ENCODE measurements around the gene PLSCR3.

- TF ChIP-seq EZH2 (IDR thresholded peaks at IDR 0.05; ENCODE audit: borderline replicate concordance, low read length), result no peak
- no peak for TF ChIP-seq CTCF (conservative IDR thresholded peaks at IDR 0.05 in 1 of 2, IDR thresholded peaks at IDR 0.05 in 1 of 2; ENCODE audit: extremely low read depth in 1 of 2, insufficient read depth in 1 of 2, low read depth in 1 of 2, low read length in 2 of 2)
Measured at GRCh38 chr17:7409716-7410115, 15.4 kb upstream of the PLSCR3 start.
